DND-41 (cell line): ENCODE measurements around the gene PARVA.

Source experiments
- EZH2 ChIP-seq: IDR thresholded peaks from 3 replicates; pipeline ENCODE4 v1.6.1; 2012; ENCODE audit warnings: borderline replicate concordance, low read depth, mild to moderate bottlenecking, moderate library complexity, low read length, inconsistent platforms; ENCODE audit not compliant: severe bottlenecking
- TF ChIP-seq, protein P1 (sequence below): IDR thresholded peaks from 2 replicates; pipeline ENCODE4 v1.5.1; 2012; ENCODE audit warnings: borderline replicate concordance, low read length, moderate library complexity, mild to moderate bottlenecking; ENCODE audit not compliant: poor library complexity, severe bottlenecking; ENCODE audit errors: extremely low read depth

- TF ChIP-seq, protein P1, sequence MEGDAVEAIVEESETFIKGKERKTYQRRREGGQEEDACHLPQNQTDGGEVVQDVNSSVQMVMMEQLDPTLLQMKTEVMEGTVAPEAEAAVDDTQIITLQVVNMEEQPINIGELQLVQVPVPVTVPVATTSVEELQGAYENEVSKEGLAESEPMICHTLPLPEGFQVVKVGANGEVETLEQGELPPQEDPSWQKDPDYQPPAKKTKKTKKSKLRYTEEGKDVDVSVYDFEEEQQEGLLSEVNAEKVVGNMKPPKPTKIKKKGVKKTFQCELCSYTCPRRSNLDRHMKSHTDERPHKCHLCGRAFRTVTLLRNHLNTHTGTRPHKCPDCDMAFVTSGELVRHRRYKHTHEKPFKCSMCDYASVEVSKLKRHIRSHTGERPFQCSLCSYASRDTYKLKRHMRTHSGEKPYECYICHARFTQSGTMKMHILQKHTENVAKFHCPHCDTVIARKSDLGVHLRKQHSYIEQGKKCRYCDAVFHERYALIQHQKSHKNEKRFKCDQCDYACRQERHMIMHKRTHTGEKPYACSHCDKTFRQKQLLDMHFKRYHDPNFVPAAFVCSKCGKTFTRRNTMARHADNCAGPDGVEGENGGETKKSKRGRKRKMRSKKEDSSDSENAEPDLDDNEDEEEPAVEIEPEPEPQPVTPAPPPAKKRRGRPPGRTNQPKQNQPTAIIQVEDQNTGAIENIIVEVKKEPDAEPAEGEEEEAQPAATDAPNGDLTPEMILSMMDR = no peak
- no peak for TF ChIP-seq EZH2
These were observed 69.5 kb downstream of the PARVA start for GRCh38 chr11:12446863-12447262.
